ENCODE data around the gene DENND1B. TPM values are rescaled to one million over a fixed set of nuclear protein-coding genes. Genes with fewer than 3 reads are reported as not detected.

Gene DENND1B
- total RNA-seq, 2 donors from 2014 or later, result 9.4 to 11.9 TPM

DNA sequence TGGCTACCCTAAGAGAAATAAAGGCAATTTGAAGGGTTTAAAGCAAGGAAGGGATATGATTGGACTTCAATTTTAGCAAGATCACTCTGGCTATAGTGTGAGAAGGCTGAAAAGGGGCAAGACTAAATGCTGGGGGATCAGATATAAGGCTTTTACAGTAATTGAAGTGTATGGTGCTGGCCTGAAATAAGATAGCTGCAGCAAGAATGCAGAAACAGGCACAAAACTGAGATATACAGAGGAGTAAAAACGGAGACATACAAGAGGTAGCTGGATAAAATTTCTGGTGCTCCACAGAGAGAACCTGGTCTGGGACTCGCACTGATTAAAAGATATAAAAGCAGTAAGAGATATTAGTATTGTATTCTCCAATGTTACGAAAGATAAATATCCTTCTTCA is 92.0 kb downstream of the DENND1B start:
- Histone ChIP-seq H3K9me3 (ENCODE audit: control insufficient read depth, low read length) (peaks cover 6% of the 10 kb centered on the region), H3K9ac (ENCODE audit: extremely low read depth, low read length, poor library complexity, severe bottlenecking) (no peak overlapping the region), H3K4me3 (ENCODE audit: low read length) (no peak overlapping the region), H3K27ac (ENCODE audit: low read depth, low read length) (no peak overlapping the region), H3K36me3 (ENCODE audit: control insufficient read depth, insufficient read depth, low read length) (no peaks in the 10 kb centered on the region), H3K4me1 (ENCODE audit: control insufficient read depth, insufficient read depth, low read length) (peaks cover 8% of the 10 kb centered on the region), H3K27me3 (ENCODE audit: control insufficient read depth, insufficient read depth, low read length, poor library complexity, severe bottlenecking) (no peaks in the 10 kb centered on the region)
- 83 to 96% methylated on average over 2 to 3 of the region's 3 CpGs for WGBS, 2 experiments (ENCODE audit: insufficient coverage in 1 of 2, insufficient read length in 1 of 2)
- no peaks in the 10 kb centered on the region for H3K27me3 Mint-ChIP-seq (ENCODE audit: insufficient read depth)
- H3K36me3 Mint-ChIP-seq (ENCODE audit: low read depth), result peaks cover 2% of the 10 kb centered on the region
- H3K4me3 Mint-ChIP-seq, result no peak overlapping the region
- TF ChIP-seq, protein P1, sequence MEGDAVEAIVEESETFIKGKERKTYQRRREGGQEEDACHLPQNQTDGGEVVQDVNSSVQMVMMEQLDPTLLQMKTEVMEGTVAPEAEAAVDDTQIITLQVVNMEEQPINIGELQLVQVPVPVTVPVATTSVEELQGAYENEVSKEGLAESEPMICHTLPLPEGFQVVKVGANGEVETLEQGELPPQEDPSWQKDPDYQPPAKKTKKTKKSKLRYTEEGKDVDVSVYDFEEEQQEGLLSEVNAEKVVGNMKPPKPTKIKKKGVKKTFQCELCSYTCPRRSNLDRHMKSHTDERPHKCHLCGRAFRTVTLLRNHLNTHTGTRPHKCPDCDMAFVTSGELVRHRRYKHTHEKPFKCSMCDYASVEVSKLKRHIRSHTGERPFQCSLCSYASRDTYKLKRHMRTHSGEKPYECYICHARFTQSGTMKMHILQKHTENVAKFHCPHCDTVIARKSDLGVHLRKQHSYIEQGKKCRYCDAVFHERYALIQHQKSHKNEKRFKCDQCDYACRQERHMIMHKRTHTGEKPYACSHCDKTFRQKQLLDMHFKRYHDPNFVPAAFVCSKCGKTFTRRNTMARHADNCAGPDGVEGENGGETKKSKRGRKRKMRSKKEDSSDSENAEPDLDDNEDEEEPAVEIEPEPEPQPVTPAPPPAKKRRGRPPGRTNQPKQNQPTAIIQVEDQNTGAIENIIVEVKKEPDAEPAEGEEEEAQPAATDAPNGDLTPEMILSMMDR (conservative IDR thresholded peaks at IDR 0.05), result no peak
- H3K4me1 Mint-ChIP-seq, result peaks cover 41% of the 10 kb centered on the region
- no peak overlapping the region for H3K27ac Mint-ChIP-seq
- no peak for DNase-seq
- H3K9me3 Mint-ChIP-seq, result peaks cover 5% of the 10 kb centered on the region

DNA sequence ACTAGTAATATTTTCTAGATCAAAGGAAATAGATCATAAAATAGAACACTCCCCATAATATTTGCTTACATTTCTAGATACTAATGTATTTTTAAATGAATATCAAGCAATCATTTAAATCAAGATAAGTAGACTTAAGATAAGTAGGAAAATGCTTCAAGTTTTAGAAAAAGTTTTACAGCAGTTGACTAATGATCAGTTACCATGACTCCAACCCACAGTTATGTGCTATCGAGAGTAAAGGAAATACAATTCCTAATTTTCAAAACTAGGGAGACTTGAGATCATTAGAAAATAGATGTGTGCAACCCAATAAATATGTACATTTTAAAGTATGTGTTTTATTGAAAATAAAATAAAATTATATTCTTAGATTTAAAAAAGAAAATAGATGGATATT is 95.0 kb downstream of the DENND1B start:
- no peak overlapping the region for H3K27ac Mint-ChIP-seq
- H3K4me1 Mint-ChIP-seq, result peaks cover 52% of the 10 kb centered on the region
- H3K9ac ChIP-seq (ENCODE audit: extremely low read depth, low read length, poor library complexity, severe bottlenecking), result no peak overlapping the region
- H3K4me3 Mint-ChIP-seq, result no peak overlapping the region
- no peaks in the 10 kb centered on the region for H3K27me3 Mint-ChIP-seq (ENCODE audit: insufficient read depth)
- WGBS, 2 experiments (ENCODE audit: insufficient coverage in 1 of 2, insufficient read length in 1 of 2), result 100% methylated on average over 1 of the region's 1 CpG; no CpG with 5 or more reads in 1 of the 2 experiments
- TF ChIP-seq, protein P1 (conservative IDR thresholded peaks at IDR 0.05), result no peak
- H3K9me3 Mint-ChIP-seq, result no peaks in the 10 kb centered on the region
- H3K4me3 ChIP-seq (ENCODE audit: low read length), result no peak overlapping the region
- H3K27ac ChIP-seq (ENCODE audit: low read depth, low read length), result no peak overlapping the region
- H3K36me3 Mint-ChIP-seq (ENCODE audit: low read depth), result no peaks in the 10 kb centered on the region
- DNase-seq, result no peak
- peaks cover 13% of the 10 kb centered on the region for H3K4me1 ChIP-seq (ENCODE audit: control insufficient read depth, insufficient read depth, low read length)
- H3K27me3 ChIP-seq (ENCODE audit: control insufficient read depth, insufficient read depth, low read length, poor library complexity, severe bottlenecking), result no peaks in the 10 kb centered on the region
- H3K9me3 ChIP-seq (ENCODE audit: control insufficient read depth, low read length), result no peaks in the 10 kb centered on the region
- no peaks in the 10 kb centered on the region for H3K36me3 ChIP-seq (ENCODE audit: control insufficient read depth, insufficient read depth, low read length)

DNA sequence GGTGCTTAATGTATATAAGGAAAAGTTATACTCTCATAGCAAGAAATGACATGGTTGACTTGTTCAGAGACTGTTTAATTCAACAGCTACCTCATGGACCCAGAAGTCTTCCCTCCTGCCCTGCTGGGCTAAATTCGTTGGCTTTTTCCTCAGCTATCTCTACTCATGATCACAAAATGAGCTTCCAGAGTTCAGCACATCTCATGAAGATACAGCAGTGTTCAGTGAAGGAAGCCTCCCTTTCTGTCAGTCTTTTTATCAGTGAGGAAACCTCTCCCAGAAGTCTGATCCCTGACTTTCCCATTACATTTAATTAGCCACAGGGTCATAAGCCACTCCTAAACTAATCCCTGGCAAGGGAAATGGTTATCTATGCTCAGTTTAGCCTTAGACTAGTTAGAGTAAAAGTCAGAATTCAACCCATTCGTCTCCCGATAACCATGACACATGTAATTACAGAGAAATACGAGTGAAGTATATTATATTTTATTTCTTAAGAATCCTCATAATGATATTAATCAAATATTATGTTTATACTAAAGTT is 97.5 kb downstream of the DENND1B start:
- Histone ChIP-seq H3K36me3 (ENCODE audit: control insufficient read depth, insufficient read depth, low read length) (no peaks in the 10 kb centered on the region), H3K27me3 (ENCODE audit: control insufficient read depth, insufficient read depth, low read length, poor library complexity, severe bottlenecking) (no peaks in the 10 kb centered on the region), H3K9ac (ENCODE audit: extremely low read depth, low read length, poor library complexity, severe bottlenecking) (no peak overlapping the region), H3K4me1 (ENCODE audit: control insufficient read depth, insufficient read depth, low read length) (peaks cover 18% of the 10 kb centered on the region), H3K4me3 (ENCODE audit: low read length) (no peak overlapping the region), H3K27ac (ENCODE audit: low read depth, low read length) (no peak overlapping the region), H3K9me3 (ENCODE audit: control insufficient read depth, low read length) (no peaks in the 10 kb centered on the region)
- Mint-ChIP-seq H3K4me3 (no peak overlapping the region), H3K4me1 (peaks cover 54% of the 10 kb centered on the region), H3K27me3 (ENCODE audit: insufficient read depth) (no peaks in the 10 kb centered on the region), H3K36me3 (ENCODE audit: low read depth) (no peaks in the 10 kb centered on the region), H3K27ac (no peak overlapping the region), H3K9me3 (no peaks in the 10 kb centered on the region)
- WGBS, 2 experiments (ENCODE audit: insufficient coverage in 1 of 2, insufficient read length in 1 of 2), result 86% methylated on average over 2 of the region's 4 CpGs; no CpG with 5 or more reads in 1 of the 2 experiments
- DNase-seq, result no peak
- TF ChIP-seq, protein P1 (conservative IDR thresholded peaks at IDR 0.05), result no peak

Data from endodermal cell (in vitro differentiated cells).